Esophagus muscularis mucosa (tissue), 4 donors: Measurements from ENCODE around the gene ADGRV1. TPM values are rescaled to one million over a fixed set of nuclear protein-coding genes. Genes with fewer than 3 reads are reported as not detected.

Source experiments
- DNase-seq: peaks from one replicate; pipeline ENCODE4 v3.0.0-alpha.2; 2017; ENCODE audit errors: extremely low spot score
- H3K27ac ChIP-seq, 4 donors: fragments of 200-600 bp; sonication (generic); replicated peaks in 1 of 4; 1 replicate in 3 of 4; 2 replicates in 1 of 4; pipeline ENCODE4 v1.5.1; 2016 to 2019; ENCODE audit warnings: mild to moderate bottlenecking in 1 of 4
- H3K27me3 ChIP-seq, 4 donors: fragments of 200-600 bp; sonication (generic); one replicate each; pipeline versions ENCODE4 v1.5.1 to v1.6.0; 2016 to 2019
- H3K36me3 ChIP-seq, 4 donors: fragments of 200-600 bp; sonication (generic); one replicate each; pipeline ENCODE4 v1.5.1; 2016 to 2019
- H3K4me1 ChIP-seq, 4 donors: fragments of 200-600 bp; sonication (generic); one replicate each; pipeline ENCODE4 v1.5.1; 2016 to 2019
- H3K4me3 ChIP-seq, 4 donors: fragments of 200-600 bp; sonication (generic); 1 replicate in 2 of 4; 2 replicates in 2 of 4; pipeline ENCODE4 v1.5.1; 2016 to 2019; ENCODE audit warnings: mild to moderate bottlenecking in 4 of 4, moderate library complexity in 1 of 4
- H3K9me3 ChIP-seq, 4 donors: fragments of 200-600 bp; sonication (generic); 1 replicate in 3 of 4; 2 replicates in 1 of 4; pipeline ENCODE4 v1.5.1; 2016 to 2019
- CTCF ChIP-seq, 3 experiments: fragments of 200-600 bp in 2 of 3; fragments of 450-650 bp in 1 of 3; sonication (generic) in 2 of 3; IDR thresholded peaks; one replicate each; pipeline ENCODE4 v1.5.1; 2017 to 2019; ENCODE audit warnings: antibody characterized with exemption in 3 of 3, mild to moderate bottlenecking in 2 of 3, moderate library complexity in 1 of 3
- EP300 ChIP-seq: sonication (generic); formaldehyde crosslinking; IDR thresholded peaks from one replicate; pipeline ENCODE4 v1.6.1; 2017; ENCODE audit warnings: antibody characterized with exemption
- POLR2A ChIP-seq: fragments of 450-650 bp; IDR thresholded peaks from one replicate; pipeline ENCODE4 v1.6.1; 2017; ENCODE audit warnings: antibody characterized with exemption, moderate library complexity, mild to moderate bottlenecking, low read depth
- POLR2AphosphoS5 ChIP-seq, 2 donors: sonication (generic); formaldehyde crosslinking; IDR thresholded peaks; one replicate each; pipeline ENCODE4 v1.6.1; 2017; ENCODE audit warnings: antibody characterized with exemption in 2 of 2
- WGBS: methylation state at CpG from one replicate; pipeline ENCODE4 v1.1.5; 2018; 5-methylcytosine and 5-hydroxymethylcytosine counted together
- intact Hi-C: fragments of 100-400 bp; cut with DNase I; formaldehyde crosslinking; loops from one replicate; pipeline ENCODE4 v1.15.1; 2023
- total RNA-seq, 4 donors: library from RNA; depleted of rRNA; stranded (reverse); fragments of >200 nt; gene quantifications; one replicate each; pipeline versions ENCODE4 v1.1.0 to v1.2.1, GENCODE V29; 2016

Gene ADGRV1
- total RNA-seq, 4 donors from 2014 or later: 0.42 to 1.4 (median 0.54) TPM

- H3K4me1 ChIP-seq: peaks cover 0 to 7% (median 1%) of the 10 kb centered on the region in 4 donors
- H3K4me3 ChIP-seq: no peak overlapping the region
- no peak for TF ChIP-seq CTCF (IDR thresholded peaks at IDR 0.05)
- no peak for TF ChIP-seq EP300
- TF ChIP-seq POLR2AphosphoS5 (IDR thresholded peaks at IDR 0.05): no peak
- TF ChIP-seq POLR2A: no peak
- WGBS: 56% methylated on average over 1 of the region's 1 CpG
- no peak overlapping the region for H3K27ac ChIP-seq
- DNase-seq: no peak
- no peaks in the 10 kb centered on the region for H3K9me3 ChIP-seq
- no peaks in the 10 kb centered on the region for H3K36me3 ChIP-seq
- H3K27me3 ChIP-seq: no peaks in the 10 kb centered on the region
- intact Hi-C loops: no loop called here
Measured at GRCh38 chr5:90888511-90889324, 330.1 kb downstream of the ADGRV1 start.

GRCh38 chr5:90889325-90889600 lies 330.7 kb downstream of the ADGRV1 start:
- intact Hi-C loops: no loop called here
- TF ChIP-seq CTCF (IDR thresholded peaks at IDR 0.05) (no peak), POLR2A (no peak), POLR2AphosphoS5 (IDR thresholded peaks at IDR 0.05) (no peak), EP300 (no peak)
- H3K27me3 ChIP-seq: no peaks in the 10 kb centered on the region
- H3K4me3 ChIP-seq: no peak overlapping the region
- no peaks in the 10 kb centered on the region for H3K36me3 ChIP-seq
- no peaks in the 10 kb centered on the region for H3K9me3 ChIP-seq
- DNase-seq: no peak
- H3K4me1 ChIP-seq: peaks cover 0 to 7% (median 1%) of the 10 kb centered on the region in 4 donors
- no peak overlapping the region for H3K27ac ChIP-seq

DNA sequence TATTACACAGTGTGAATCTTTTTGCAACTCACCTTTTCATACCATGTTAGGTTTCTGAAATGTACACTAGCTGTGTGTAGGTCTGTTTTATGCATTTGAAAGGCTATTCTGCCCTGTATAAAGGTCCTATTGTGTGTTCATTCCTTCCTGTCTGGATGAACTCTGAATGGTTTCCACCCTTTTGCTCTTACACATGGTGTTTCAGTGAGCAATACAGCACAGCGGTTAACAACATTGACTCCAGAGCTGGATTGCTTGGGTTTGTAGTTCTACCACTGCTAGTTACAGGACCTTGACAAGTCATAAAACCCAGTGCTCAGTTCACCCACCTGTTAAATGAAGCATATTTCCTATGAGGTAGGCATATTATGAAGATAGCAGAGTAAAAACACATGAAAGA lies 331.6 kb downstream of the ADGRV1 start:
- 78% methylated on average over 1 of the region's 1 CpG for WGBS
- H3K4me1 ChIP-seq: peaks cover 0 to 7% (median 1%) of the 10 kb centered on the region in 4 donors
- no peaks in the 10 kb centered on the region for H3K9me3 ChIP-seq
- H3K36me3 ChIP-seq: no peaks in the 10 kb centered on the region
- H3K27ac ChIP-seq: no peak overlapping the region
- intact Hi-C loops: no loop called here
- no peak for DNase-seq
- TF ChIP-seq POLR2A (no peak), CTCF (IDR thresholded peaks at IDR 0.05) (no peak), POLR2AphosphoS5 (IDR thresholded peaks at IDR 0.05) (no peak)
- no peak overlapping the region for H3K4me3 ChIP-seq
- no peaks in the 10 kb centered on the region for H3K27me3 ChIP-seq

- Histone ChIP-seq H3K27ac (no peak overlapping the region), H3K4me1 (no peaks in the 10 kb centered on the region), H3K4me3 (no peak overlapping the region), H3K9me3 (no peaks in the 10 kb centered on the region), H3K36me3 (no peaks in the 10 kb centered on the region), H3K27me3 (no peaks in the 10 kb centered on the region)
- intact Hi-C loops: no loop called here
- 90% methylated on average over 2 of the region's 2 CpGs for WGBS
- TF ChIP-seq POLR2AphosphoS5 (IDR thresholded peaks at IDR 0.05) (no peak), EP300 (no peak)
- DNase-seq: no peak
Measured at GRCh38 chr5:90894866-90895420, 336.3 kb downstream of the ADGRV1 start.

GRCh38 chr5:90897618-90898017 lies 339.0 kb downstream of the ADGRV1 start:
- no peaks in the 10 kb centered on the region for H3K4me1 ChIP-seq
- no peaks in the 10 kb centered on the region for H3K27me3 ChIP-seq
- intact Hi-C loops: no loop called here
- TF ChIP-seq POLR2AphosphoS5 (IDR thresholded peaks at IDR 0.05) (no peak), POLR2A (no peak), CTCF (IDR thresholded peaks at IDR 0.05) (no peak)
- no peaks in the 10 kb centered on the region for H3K36me3 ChIP-seq
- 61% methylated on average over 2 of the region's 2 CpGs for whole genome bisulfite sequencing
- no peak overlapping the region for H3K27ac ChIP-seq
- no peaks in the 10 kb centered on the region for H3K9me3 ChIP-seq
- DNase-seq: no peak
- H3K4me3 ChIP-seq: no peak overlapping the region
